ENCODE measurements around the gene TMX4.
"Not testable (repeated sequence)": the region's sequence is repeated elsewhere in the genome, so short reads cannot be mapped to it uniquely, and the experiment has no call there.

Gene TMX4

DNA sequence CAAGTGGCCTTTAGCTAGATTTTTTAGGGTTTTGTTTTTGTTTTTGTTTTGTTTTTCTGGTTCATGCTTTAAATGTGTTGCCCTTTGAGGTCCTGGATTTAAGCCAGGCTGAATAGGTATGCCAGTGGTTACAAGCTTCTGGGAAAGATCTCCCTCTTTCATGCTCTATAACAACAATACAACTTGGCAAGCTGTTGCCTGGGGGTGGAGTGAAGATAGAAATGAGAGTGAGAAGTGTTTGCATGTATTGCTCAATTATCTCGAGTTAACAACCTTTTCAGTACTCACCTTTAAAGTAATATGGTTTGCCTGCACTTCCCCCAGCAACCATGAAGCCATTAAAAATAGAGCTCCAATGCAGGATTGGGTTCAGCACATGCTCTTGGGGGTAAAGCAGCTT, 60.1 kb downstream of the TMX4 start:
- peak; percentile 26 for DNase-seq

DNA sequence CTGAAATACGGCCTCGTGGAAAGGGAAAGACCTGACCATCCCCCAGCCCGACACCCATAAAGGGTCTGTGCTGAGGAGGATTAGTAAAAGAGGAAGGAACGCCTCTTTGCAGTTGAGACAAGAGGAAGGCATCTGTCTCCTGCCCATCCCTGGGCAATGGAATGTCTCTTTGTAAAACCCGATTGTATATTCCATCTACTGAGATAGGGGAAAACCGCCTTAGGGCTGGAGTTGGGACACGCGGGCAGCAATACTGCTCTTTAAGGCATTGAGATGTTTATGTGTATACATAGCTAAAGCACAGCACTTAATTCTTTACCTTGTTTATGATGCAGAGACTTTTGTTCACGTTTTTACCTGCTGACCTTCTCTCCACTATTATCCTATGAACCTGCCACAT, 63.0 kb downstream of the TMX4 start:
- DNase-seq, result not testable (repeated sequence)

DNA sequence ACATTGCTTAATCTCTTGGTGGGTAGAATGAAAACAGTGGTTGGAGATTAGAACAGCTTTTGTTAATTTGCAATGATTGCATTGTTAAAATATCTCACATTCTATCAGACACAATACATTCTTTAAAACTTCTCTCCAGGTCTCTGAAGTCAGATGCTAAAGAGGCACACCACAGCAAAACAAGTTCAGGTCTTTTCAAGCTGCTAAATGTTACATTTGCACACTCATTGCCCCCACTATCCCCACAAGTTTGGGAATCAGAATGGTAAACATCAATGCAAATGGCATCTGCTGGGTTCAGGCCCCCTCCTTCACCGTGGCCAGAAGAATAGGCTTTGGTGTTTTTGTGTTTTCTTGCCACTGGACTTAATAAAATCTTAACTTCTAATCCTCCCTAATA, 69.2 kb downstream of the TMX4 start:
- no peak for DNase-seq

DNA sequence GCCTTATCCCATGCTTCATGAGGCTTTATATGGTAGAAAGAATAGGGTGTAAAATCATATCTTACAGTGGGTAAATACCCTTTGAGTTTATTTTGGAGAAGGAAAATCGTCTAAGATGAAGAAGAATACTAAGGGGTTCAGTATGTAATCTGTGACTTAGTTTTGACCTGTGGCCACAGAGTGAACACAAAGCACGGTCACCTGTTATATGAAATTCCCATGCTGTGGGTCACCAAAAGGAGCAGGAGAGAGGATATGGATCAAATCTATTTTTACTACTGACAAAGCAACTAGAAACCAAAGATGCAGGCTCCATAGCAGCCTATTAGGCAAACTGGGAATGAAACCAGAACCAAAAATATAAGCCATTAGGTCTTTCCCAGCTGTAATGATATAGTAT, 75.7 kb downstream of the TMX4 start:
- DNase-seq, result no peak

DNA sequence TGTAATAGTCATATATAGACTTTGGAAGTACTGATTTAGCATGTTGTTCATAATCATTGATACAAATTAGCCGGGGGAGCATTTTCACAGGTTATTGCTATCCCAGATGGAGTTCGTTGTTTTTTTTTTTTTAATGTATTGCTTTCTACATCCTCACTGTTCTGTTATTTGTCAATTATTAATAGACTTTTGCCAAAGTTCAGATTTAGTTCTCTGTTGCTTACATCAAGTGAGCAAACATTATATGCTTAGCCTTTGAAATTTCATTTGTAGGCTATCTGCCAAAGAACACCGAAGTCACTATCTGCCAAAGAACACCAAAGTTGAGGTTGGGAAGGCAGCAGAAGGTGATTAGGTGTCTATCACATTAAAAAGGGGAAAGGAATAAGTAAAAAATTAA, 79.2 kb downstream of the TMX4 start, which contains the start of gene HAO1:
HAO1 (minus strand) TSS at position 118 of the 400 bp plus-strand sequence; CDS start at position 82, 36 bp downstream.
- DNase-seq, result no peak

DNA sequence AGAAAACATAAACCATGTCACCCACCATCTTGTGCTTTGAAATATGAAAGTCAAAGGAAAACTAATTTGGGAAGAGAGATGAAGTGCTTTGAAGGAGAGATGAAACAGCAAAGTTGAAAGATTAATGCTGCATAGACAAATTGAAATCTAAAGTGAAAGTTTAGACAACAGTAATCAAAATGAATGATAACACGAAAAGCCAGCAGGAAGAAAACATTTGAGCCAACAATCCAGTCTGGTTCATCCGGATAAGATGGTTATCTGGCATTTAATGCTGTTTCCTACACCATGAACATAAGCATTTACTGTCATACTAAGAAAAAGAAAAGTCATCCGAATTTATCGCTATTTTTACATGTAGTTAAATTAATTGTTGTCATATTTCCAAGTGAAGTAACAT, 79.9 kb downstream of the TMX4 start:
- DNase-seq, result no peak

DNA sequence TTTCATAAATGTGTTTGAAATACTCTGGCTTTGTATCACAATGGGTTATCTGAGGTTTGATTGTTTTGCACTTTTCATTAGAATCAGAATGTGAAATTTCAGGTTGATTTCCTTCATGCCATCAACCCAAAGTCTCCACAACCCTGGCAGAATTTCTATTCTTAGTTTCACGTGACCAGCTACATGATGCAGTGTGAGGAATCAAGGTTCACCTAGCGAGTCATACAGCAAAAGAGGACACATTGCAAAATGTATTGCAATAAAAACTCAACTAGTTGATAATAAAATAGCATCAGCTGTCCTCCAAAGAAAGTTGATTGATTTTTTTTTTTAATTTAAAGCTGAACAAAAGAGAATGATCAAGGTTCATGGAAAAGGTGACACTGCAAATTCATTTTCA, 81.5 kb downstream of the TMX4 start:
- DNase-seq, result no peak

DNA sequence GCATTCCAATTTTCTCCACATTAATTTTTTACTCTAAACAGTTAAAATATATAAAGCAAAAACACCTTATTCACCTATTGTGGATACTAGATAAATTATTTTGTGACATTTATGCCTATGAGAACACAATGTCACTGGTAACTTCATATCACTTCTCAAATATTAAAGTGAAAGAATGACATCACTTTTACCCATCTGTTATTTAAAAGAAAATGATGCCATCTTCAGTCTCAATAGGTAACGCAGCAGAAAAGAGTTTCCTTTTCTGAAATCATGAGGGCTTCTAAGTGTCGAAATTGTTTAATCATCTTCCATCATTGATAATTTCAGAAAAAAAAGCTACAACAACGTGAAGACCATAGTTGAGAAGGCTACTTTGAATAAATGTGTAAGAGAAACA, 82.2 kb downstream of the TMX4 start:
- DNase-seq, result no peak

DNA sequence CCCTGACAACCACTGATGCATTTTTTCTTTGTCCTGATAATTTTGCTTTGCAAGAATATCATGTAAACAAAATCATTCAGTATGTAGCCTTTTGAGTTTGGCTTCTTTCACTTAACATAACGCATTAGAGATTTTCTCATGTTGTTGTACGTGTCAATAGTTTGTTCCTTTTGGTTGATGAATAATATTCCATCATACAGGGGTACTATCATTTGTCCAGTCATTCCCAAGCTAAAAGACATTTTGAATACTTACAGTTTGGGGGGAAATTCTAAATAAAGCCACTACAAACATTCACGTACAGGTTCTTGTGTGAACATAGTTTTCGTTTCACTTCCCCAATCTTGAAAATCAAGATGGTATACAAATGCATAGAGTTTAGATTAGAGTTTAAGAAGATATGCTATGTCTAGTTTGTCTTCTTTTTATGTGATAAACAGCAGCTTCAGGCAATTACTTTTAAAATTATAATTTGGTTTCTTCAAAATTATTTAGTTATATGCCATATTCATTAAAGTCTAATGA, 84.5 kb downstream of the TMX4 start:
- DNase-seq, result no peak

DNA sequence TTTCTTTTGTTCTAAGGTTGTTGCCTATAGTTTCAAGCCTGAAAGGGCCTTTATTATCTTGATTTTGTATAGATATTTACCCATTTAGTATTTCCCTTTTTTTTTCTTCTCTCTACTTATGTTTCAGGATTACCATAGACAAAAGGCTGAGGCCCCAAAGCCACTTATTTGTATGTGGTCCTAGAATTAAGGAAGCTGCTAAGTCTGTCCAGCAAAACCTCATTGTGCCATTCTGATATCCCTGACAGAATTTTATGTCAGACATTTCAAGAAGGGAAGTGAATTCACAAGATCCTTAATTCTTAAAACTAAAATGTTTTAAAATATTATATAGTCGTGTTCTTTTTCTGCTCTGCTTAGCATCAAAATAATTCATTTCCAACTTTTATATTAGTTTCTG, 86.2 kb downstream of the TMX4 start:
- no peak for DNase-seq

DNA sequence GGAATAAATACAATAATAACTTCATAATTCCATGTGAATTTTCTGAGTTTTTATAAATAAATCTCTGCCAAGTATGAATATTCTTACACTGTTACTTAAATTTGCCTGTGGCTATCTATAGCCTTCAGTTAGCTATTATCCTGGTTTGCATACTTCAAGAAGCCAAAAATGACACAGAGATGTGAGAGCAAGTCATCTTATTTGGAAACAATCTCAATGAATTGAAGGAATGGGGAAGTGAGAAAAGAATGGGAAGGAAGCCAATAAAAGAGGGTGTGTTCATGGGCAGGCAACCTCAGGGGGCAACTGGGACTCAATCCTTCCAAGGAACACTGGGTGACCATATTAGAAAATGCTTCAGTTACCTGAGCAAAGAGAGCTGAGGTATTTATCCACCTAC, 89.2 kb downstream of the TMX4 start:
- DNase-seq, result no peak

All from DMS153 (cell line).